Measurements from ENCODE around the gene GGNBP2.

GGNBP2 gene

DNA sequence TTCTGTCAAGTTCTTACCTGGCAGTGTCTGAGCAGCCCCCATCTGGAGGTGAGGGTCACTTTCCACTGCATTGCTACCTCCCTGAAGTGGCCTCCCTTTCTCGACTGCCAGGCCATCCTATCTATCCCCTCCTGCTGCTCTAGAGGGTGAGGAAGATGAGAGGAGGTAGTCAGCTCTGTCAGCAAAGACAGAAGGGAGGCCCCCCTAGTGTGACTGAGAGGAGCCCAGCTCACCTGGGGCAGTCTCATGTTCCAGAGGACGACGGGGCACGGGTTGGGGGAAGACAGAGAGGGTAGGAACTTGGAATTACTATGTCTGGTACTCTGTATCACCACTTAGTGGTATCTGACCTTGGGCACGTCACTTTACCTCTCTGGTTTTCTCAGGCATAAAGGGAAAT lies 32.1 kb upstream of the GGNBP2 start:
- no peak for DNase-seq

DNA sequence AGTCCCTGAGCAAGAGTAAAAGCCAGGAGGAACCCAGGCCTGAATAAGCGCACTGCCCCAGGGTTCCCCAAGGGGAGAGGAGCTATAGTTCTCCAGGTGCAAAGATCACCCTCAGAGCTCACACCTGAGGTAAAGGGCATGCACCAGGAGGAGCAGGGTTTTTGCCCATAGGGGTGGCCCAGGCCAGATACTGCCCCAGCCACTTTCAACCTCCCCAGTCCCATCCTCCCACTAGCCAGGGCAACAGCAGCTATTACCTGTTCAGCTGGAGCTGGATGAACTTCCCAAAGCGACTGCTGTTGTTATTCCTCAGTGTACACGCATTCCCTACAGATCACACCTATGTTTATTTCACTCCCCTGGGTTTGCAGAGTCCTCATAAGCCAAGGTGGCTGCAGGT lies 29.9 kb upstream of the GGNBP2 start:
- no peak for DNase-seq

DNA sequence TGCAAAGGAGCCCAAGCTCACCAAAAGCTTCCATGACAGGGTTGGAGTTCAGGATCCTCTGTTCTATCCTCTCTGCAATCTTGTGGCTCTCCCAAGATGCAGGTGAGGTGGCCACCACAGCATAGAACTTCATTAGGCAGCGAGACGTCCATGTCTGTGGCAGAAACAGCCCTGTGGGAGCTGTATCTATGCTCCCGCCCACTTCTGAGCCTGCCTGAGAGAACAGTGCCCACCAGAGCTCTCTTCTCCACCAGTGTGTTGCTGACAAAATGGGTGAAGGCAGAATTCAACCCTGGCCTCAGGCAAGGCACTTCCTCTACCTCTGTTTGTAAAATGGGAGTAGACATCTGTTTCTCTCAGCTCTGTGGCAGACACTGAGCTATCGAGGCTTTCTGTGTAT lies 28.9 kb upstream of the GGNBP2 start:
- no peak for DNase-seq

DNA sequence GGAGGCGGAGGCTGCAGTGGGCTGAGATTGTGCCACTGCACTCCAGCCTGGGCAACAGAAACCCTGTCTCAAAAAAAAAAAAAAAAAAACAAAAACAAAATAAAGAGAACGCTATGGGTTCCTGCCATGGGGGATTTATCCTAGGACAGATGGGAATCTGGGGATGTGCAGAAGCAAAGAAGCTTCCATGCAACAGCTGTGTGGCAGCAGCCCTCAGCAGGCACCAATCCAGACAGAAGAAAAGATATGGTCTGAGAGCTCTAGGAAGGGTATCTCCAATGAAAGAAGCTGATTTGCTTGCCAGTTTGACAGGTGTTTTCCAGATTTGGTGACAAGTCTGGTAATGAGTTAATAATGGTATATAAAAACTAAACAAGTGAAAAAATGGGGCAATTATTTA lies 21.6 kb upstream of the GGNBP2 start:
- no peak for DNase-seq

GRCh38 chr17:36524428-36524876 lies 20.3 kb upstream of the GGNBP2 start:
- DNase-seq: no peak

DNA sequence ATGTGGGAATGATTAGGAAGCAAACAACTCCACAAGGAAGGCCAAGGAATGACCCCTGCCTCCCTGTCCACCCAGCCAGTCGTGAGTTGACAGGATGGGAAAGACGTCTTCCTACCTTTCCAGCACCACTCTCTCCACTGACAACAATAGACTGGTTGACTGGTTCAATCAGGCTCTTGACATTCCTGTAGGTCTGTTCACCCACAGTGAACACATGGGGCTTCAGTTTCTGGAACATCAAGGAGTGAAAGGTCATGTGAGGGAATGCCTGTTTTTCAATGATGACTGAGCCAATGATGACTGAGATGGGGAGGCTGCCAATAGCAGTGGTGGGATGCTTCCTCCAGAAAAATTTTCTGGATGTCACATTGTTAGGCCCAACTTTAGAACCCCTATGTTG lies 19.6 kb upstream of the GGNBP2 start:
- DNase-seq: no peak

GRCh38 chr17:36525888-36526287 lies 18.8 kb upstream of the GGNBP2 start:
- no peak for DNase-seq

- no peak for DNase-seq
Observed at GRCh38 chr17:36527621-36528250, 17.0 kb upstream of the GGNBP2 start.

DNA sequence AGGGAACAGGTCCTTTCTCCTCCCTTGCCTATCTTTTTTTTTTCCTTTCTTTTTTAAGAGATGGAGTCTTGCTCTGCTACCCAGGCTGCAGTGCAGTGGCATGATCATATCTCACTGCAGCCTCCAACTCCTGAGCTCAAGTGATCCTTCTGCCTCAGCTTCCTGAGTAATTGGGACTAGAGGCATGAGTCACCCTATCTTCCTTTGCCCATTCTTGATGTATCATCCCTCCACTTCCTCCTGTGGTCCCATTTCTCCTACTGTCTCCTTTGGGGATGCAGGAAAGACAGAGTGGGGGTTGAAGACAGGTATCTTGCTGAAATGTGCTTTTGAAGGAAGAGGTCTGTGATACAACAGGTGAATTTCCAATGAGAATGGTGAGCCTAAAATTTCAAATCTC lies 15.6 kb upstream of the GGNBP2 start:
- DNase-seq: peak in 1 of 56 donors; percentile 2

DNA sequence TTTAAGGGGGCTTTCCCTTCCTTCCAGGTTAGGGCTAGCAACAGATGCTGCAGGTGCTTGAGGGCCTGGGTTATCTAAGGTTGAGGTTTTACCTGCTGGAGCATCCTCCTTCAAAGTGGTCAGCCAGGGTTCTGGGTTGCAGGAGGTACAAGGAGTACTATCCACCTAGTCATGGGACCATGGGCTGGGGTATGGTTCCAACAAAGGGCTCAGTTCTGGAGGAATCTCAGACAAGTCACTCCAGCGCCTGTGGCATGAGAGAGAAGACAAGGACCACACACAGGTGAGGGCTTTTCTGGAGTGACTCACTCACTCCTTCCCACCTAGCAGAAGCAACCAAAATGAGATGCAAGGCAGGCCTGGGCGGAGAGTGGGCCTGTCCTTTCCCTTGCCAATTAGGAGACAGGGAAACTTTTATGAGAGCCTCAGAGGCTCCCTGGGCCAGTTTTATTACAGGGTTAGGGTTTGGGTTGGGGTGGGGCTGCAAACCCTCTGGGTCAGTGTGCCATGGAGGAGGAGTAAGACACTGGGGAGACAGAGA lies 12.2 kb upstream of the GGNBP2 start:
- no peak for DNase-seq

DNA sequence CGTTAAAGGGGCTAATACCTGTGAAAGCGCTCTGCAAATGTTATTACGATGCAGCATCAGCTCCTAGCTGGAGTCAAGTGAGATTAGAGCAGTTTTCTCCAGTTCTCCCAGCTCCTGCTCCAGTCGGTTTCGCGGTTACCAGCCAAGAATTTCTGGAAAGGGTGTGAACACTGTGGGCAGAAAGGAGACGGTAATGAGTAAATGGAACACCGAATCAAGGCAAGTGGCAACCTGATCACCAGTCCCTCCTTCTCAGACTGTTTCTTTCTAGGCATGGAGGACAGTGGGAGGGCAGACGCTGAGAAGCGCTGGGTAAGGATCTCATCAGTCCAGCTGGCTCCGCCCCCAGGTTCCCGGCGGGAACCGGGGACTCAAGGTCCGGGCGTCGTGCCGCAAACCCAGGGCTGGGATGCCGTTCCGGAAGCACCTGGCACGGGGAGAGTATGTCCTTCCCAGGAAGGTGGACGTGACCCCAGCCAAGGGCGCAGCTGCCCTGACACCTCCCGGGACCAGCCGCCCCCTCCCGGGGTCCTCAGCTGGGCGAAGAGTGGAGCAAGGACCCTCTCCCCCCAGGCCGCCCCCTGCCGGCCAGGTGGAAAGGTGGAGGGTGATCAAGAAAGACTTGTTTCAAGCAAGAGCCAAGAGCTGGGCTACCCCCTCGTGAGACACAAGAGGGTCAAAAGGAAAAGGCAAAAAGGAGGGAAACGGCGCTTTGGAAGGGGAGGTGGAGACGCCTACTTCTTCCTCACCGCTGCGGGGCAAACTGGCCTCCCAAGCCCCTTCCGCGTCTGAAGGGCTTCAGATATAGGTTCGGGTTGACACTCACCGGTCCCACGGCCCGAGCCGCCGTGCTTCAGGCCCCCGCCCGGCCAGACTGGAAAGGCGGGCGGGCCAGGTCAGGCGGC lies 10.5 kb upstream of the GGNBP2 start:
- peak in 15 of 56 donors; percentile 5 to 48 (median 26) for DNase-seq

DNA sequence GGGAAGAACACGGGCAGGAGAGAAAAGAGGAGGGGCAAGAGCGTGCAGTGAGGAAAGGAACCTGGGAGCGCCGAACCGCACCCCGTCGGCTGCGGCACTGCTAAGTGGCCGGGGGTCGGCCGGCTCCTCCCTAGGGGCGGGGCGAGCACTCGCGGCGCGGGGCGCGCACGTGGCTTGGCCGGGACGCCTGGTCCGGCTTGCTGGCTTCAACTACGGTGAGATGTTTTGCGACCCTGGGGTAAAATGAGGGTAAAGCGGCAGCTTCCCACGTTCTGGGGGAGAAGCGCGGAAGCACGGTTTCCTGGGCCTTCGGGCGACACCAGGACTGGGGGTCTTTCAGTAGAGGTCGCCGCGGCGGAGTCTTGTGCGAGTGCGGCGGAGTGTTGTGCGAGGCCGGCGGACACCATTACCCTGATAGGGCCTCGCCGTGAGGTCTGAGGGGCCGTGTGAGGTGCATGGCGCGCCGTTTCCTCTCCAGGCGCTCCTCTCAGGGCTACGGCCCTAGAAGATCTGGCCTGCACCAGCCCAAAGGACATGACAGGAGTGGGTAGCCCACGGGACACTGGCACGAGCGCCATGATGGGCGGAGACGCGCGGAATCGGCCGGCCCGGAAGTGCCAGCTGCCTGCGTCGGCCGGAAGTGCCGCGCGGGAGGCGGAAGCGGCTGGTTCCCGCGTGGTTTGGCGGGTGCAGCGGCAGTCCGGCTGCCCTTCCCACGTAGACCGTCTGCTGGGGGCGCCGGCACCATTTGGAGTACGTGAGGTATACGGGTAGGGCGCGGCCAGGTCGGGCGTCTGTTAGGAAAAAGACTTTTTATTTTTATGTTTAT lies 9.7 kb upstream of the GGNBP2 start, which contains the start of the genes MYO19 and PIGW:
Gene MYO19, minus strand, starts transcription at position 29 of the 829 bp plus-strand sequence. CDS start 2,330 bp downstream, outside the sequence.
Gene PIGW, plus strand, starts transcription at position 148 of the 829 bp plus-strand sequence. CDS start 2,115 bp downstream, outside the sequence.
- peak in 55 of 56 donors; percentile 32 to 90 (median 76) for DNase-seq

- no peak for DNase-seq
Observed at GRCh38 chr17:36535669-36536081, 9.0 kb upstream of the GGNBP2 start.

DNA sequence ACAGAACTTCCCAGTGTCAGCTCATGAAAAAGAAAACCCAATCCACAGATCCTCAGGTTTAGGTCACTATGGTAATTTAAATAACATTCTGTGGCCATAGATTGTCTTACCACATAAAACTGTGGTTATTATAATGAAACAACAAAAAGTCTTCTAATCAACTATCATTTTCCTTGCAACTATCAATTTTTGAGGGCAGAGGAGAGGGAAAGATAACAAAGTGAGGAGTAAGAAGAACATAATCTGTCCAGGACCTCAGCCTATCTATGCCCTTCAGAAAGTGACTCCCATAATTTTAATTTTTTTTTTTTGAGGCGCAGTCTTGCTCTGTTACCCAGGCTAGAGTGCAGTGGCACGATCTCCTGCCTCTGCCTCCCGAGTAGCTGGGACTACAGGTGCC lies 4.0 kb upstream of the GGNBP2 start:
- DNase-seq: no peak

DNA sequence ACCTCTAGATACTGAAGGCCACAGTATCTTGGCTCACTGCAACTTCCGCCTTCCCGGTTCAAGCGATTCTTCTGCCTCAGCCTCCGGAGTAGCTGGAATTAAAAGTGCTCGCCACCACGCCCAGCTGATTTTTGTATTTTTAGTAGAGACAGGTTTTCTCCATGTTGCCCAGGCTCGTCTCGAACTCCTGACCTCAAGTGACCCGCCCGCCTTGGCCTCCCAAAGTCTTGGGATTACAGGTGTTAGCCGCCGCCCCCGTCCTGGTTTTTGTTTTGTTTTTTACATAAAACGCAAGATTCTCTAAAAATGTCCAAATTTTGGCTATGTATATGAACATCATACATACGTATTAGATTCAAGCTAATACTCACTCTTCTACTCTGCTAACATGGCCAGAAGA lies 2.0 kb upstream of the GGNBP2 start:
- DNase-seq: no peak

GRCh38 chr17:36544044-36544306 lies 744 bp upstream of the GGNBP2 start:
- DNase-seq: peak in 22 of 56 donors; percentile 6 to 46 (median 30)

- DNase-seq: peak in 22 of 56 donors; percentile 54 to 95 (median 85)
Observed at GRCh38 chr17:36545077-36545464, 352 bp downstream of the GGNBP2 start.

- peak in 54 of 56 donors; percentile 71 to 98 (median 94) for DNase-seq
Observed at GRCh38 chr17:36545465-36546417, 1.0 kb downstream of the GGNBP2 start.

GRCh38 chr17:36546418-36547093 lies 1.8 kb downstream of the GGNBP2 start:
- DNase-seq: no peak

GRCh38 chr17:36547776-36548175 lies 3.1 kb downstream of the GGNBP2 start:
- DNase-seq: no peak
